ENCODE results near the gene IL17B. TPM values are rescaled to one million over a fixed set of nuclear protein-coding genes. Genes with fewer than 3 reads are reported as not detected.

The IL17B gene
- total and polyA plus RNA-seq, 2 experiments from 2014 or later: not detected

DNA sequence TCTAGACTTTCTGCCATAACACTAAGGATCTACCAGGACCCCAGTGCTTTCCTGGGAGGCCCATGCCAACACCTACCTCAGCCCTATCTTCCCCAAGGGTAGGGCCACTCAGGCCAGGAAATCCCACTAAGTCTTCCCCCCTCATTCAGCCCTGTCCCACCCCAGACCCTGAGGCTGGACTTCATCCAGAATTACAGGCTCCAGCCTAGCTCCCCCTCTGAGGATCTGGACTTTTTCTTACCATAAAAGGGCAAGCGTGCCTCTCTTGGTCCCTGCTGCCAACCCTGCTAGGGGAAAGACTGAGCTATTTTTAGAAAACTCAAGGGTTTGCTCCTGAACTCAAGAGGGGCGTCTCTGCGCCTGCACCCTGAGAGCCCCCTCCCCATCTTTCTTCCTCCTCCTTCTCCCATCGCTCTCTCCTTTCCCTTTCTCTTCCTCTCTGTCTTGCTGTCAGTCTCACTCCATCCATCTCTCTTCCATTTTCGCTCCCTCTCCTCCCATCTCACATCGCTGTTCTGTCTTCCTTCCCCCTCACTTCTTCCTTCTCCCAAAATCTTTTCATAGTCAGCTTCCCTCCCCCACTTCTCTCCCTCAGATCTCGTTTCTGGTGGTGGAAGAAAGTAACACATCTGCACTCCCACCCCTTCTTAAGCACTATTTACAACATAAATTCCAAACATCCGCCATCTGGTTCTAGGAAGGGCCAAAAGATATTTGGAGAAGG lies 38.1 kb upstream of the IL17B start:
- Histone ChIP-seq H2AFZ (peak overlapping the region; percentile 84), H3K36me3 (ENCODE audit: insufficient read depth) (no peaks in the 10 kb centered on the region), H3K4me1 (ENCODE audit: insufficient read depth) (peaks cover 10% of the 10 kb centered on the region; the same call in 1 of the 2 replicates), H4K20me1 (replicated peaks; ENCODE audit: insufficient read depth) (no peaks in the 10 kb centered on the region), H3F3A (replicated peaks; ENCODE audit: low read depth) (0 out of 2 replicates have a peak, but pooled peaks cover 3% of the 10 kb centered on the region), H3K9me2 (ENCODE audit: insufficient read depth) (no peaks in the 10 kb centered on the region), H3K4me3 (no peak overlapping the region), H3K79me2 (replicated peaks; ENCODE audit: insufficient read depth) (no peaks in the 10 kb centered on the region), H3K4me2 (peak overlapping the region; percentile 65), H3K27ac (ENCODE audit: low read depth) (no peak overlapping the region), H3K27me3 (ENCODE audit: insufficient read depth) (no peaks in the 10 kb centered on the region)
- DNase-seq (ENCODE audit: low spot score) (no peak), ATAC-seq (peak; percentile 37)
- Mint-ChIP-seq H3K27me3 (ENCODE audit: insufficient read depth, low read depth, poor library complexity) (peaks cover 9% of the 10 kb centered on the region), H3K9me3 (no peaks in the 10 kb centered on the region), H3K36me3 (ENCODE audit: low read depth) (no peaks in the 10 kb centered on the region), H3K4me3 (no peak overlapping the region), H3K4me1 (peaks cover 31% of the 10 kb centered on the region), H3K27ac (peak overlapping the region; percentile 86)
- TF ChIP-seq, protein P1, sequence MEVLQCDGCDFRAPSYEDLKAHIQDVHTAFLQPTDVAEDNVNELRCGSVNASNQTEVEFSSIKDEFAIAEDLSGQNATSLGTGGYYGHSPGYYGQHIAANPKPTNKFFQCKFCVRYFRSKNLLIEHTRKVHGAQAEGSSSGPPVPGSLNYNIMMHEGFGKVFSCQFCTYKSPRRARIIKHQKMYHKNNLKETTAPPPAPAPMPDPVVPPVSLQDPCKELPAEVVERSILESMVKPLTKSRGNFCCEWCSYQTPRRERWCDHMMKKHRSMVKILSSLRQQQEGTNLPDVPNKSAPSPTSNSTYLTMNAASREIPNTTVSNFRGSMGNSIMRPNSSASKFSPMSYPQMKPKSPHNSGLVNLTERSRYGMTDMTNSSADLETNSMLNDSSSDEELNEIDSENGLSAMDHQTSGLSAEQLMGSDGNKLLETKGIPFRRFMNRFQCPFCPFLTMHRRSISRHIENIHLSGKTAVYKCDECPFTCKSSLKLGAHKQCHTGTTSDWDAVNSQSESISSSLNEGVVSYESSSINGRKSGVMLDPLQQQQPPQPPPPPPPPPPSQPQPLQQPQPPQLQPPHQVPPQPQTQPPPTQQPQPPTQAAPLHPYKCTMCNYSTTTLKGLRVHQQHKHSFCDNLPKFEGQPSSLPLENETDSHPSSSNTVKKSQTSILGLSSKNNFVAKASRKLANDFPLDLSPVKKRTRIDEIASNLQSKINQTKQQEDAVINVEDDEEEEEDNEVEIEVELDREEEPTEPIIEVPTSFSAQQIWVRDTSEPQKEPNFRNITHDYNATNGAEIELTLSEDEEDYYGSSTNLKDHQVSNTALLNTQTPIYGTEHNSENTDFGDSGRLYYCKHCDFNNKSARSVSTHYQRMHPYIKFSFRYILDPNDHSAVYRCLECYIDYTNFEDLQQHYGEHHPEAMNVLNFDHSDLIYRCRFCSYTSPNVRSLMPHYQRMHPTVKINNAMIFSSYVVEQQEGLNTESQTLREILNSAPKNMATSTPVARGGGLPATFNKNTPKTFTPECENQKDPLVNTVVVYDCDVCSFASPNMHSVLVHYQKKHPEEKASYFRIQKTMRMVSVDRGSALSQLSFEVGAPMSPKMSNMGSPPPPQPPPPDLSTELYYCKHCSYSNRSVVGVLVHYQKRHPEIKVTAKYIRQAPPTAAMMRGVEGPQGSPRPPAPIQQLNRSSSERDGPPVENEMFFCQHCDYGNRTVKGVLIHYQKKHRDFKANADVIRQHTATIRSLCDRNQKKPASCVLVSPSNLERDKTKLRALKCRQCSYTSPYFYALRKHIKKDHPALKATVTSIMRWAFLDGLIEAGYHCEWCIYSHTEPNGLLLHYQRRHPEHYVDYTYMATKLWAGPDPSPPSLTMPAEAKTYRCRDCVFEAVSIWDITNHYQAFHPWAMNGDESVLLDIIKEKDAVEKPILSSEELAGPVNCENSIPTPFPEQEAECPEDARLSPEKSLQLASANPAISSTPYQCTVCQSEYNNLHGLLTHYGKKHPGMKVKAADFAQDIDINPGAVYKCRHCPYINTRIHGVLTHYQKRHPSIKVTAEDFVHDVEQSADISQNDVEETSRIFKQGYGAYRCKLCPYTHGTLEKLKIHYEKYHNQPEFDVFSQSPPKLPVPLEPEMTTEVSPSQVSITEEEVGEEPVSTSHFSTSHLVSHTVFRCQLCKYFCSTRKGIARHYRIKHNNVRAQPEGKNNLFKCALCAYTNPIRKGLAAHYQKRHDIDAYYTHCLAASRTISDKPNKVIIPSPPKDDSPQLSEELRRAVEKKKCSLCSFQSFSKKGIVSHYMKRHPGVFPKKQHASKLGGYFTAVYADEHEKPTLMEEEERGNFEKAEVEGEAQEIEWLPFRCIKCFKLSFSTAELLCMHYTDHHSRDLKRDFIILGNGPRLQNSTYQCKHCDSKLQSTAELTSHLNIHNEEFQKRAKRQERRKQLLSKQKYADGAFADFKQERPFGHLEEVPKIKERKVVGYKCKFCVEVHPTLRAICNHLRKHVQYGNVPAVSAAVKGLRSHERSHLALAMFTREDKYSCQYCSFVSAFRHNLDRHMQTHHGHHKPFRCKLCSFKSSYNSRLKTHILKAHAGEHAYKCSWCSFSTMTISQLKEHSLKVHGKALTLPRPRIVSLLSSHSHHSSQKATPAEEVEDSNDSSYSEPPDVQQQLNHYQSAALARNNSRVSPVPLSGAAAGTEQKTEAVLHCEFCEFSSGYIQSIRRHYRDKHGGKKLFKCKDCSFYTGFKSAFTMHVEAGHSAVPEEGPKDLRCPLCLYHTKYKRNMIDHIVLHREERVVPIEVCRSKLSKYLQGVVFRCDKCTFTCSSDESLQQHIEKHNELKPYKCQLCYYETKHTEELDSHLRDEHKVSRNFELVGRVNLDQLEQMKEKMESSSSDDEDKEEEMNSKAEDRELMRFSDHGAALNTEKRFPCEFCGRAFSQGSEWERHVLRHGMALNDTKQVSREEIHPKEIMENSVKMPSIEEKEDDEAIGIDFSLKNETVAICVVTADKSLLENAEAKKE (CRISPR knock-in tag; IDR thresholded peaks at IDR 0.05): no peak
- TF ChIP-seq STAT1 (IDR thresholded peaks at IDR 0.05; ENCODE audit: unreplicated experiment) (no peak), POLR2AphosphoS5 (IDR thresholded peaks at IDR 0.05; ENCODE audit: low read depth) (no peak), CTCF (conservative IDR thresholded peaks at IDR 0.05; ENCODE audit: low read depth in 2 of 2) (no peak), REST (IDR thresholded peaks at IDR 0.05; ENCODE audit: unreplicated experiment) (no peak), EZH2 (IDR thresholded peaks at IDR 0.05; ENCODE audit: low read depth, unreplicated experiment) (no peak), ZNF331 (CRISPR knock-in tag; IDR thresholded peaks at IDR 0.05; ENCODE audit: low read depth) (no peak), NANOG (IDR thresholded peaks at IDR 0.05; ENCODE audit: borderline replicate concordance) (no peak), EZH2phosphoT487 (IDR thresholded peaks at IDR 0.05; ENCODE audit: unreplicated experiment) (no peak), JUNB (IDR thresholded peaks at IDR 0.05; ENCODE audit: unreplicated experiment) (no peak), CREB1 (CRISPR knock-in tag; IDR thresholded peaks at IDR 0.05; ENCODE audit: low read depth) (no peak), ZNF114 (CRISPR knock-in tag; IDR thresholded peaks at IDR 0.05) (no peak)
- TF ChIP-seq, protein P2, sequence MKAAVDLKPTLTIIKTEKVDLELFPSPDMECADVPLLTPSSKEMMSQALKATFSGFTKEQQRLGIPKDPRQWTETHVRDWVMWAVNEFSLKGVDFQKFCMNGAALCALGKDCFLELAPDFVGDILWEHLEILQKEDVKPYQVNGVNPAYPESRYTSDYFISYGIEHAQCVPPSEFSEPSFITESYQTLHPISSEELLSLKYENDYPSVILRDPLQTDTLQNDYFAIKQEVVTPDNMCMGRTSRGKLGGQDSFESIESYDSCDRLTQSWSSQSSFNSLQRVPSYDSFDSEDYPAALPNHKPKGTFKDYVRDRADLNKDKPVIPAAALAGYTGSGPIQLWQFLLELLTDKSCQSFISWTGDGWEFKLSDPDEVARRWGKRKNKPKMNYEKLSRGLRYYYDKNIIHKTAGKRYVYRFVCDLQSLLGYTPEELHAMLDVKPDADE (IDR thresholded peaks at IDR 0.05): no peak

Data from GM23338 (cell line).